ENCODE measurements around the gene NAPEPLD.

GRCh38 chr7:103100348-103100747 is 48.6 kb downstream of the NAPEPLD start:
- TF ChIP-seq CTCF (tag by site-specific recombination; IDR thresholded peaks at IDR 0.05) (no peak), ZNF16 (tag by site-specific recombination; IDR thresholded peaks at IDR 0.05; ENCODE audit: low read depth) (no peak), YY1 (tag by site-specific recombination; IDR thresholded peaks at IDR 0.05) (no peak), ZNF561 (tag by site-specific recombination; IDR thresholded peaks at IDR 0.05; ENCODE audit: borderline replicate concordance) (no peak), ZNF175 (tag by site-specific recombination; IDR thresholded peaks at IDR 0.05) (no peak), ZBTB7A (tag by site-specific recombination; IDR thresholded peaks at IDR 0.05; ENCODE audit: low read depth) (no peak), ZNF707 (tag by site-specific recombination; IDR thresholded peaks at IDR 0.05) (no peak), SP2 (tag by site-specific recombination; IDR thresholded peaks at IDR 0.05) (no peak), ZNF777 (tag by site-specific recombination; IDR thresholded peaks at IDR 0.05; ENCODE audit: borderline replicate concordance) (no peak), ZNF416 (tag by site-specific recombination; IDR thresholded peaks at IDR 0.05) (no peak), ZNF146 (tag by site-specific recombination; IDR thresholded peaks at IDR 0.05) (no peak), RBAK (tag by site-specific recombination; IDR thresholded peaks at IDR 0.05) (no peak), ZNF302 (tag by site-specific recombination; IDR thresholded peaks at IDR 0.05; ENCODE audit: low read depth) (no peak)

Measured in HEK293 (cell line).